Effector CD8-positive, alpha-beta T cell (primary cell): Measurements from ENCODE around the gene FCHSD2.
"Not testable (repeated sequence)": the region's sequence is repeated elsewhere in the genome, so short reads cannot be mapped to it uniquely, and the experiment has no call there.

Source experiments
- DNase-seq: peaks from one replicate; lab custom pipeline; 2025; lab: John Stamatoyannopoulos, UW

The FCHSD2 gene

GRCh38 chr11:73059915-73060314 is 82.2 kb downstream of the FCHSD2 start:
- DNase-seq = no peak

DNA sequence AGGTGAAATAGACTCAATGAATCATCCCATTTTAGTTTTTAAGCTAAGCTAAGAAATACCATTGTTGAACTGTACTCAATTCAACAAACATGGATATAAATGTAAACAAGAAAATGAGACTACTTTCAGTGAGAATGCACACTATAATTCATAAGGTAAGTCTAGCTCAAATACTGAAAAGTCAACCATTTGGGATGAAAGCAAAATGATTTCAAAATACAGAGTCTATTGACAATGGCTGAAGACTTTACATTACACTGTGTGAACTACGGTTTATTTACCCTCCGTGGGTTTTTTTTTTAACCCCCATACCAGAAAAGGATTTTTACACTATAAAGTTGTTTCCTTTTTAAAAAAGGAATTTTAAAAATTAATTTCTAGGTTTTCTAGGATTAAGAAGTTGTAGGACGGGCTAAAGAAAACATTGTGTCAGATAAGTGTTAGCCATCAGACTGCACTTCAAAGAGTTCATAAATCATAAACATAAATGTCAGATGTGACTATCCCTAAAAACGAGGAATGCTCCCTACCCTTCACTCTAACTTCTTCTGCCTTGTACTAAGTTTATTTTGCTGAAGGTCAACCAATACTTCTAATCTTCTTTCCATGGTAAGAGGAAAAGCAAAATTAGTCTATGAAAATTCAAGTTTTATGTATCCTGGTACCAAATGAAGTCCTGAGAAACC is 83.0 kb downstream of the FCHSD2 start:
- DNase-seq = no peak

GRCh38 chr11:73055655-73056354 is 86.3 kb downstream of the FCHSD2 start:
- DNase-seq = no peak

- DNase-seq = no peak
Observed at GRCh38 chr11:73055002-73055401, 87.1 kb downstream of the FCHSD2 start.

GRCh38 chr11:73053964-73054363 is 88.2 kb downstream of the FCHSD2 start:
- DNase-seq = no peak

GRCh38 chr11:73048446-73048845 is 93.7 kb downstream of the FCHSD2 start:
- no peak for DNase-seq

- no peak for DNase-seq
Observed at GRCh38 chr11:73047773-73048371, 94.2 kb downstream of the FCHSD2 start.

- DNase-seq = no peak
Observed at GRCh38 chr11:73040046-73040445, 102.1 kb downstream of the FCHSD2 start.

DNA sequence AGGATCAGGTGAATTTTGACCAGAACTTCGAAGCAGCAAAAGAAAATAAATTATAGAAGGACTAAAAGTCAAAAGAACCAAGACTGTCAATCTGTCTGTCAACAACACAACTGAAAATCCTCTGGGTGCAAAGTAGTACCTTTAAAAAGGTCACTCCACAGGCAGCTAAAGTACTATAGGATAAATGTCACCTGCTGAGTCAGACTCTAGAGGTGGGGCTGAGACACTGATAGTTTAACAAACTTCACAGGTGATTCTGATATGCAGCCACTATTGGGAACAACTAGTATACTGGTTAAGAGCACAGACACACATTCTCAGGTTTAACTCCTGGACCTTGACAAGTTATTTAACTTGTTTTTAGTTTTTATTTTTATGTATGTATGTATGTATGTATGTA is 107.3 kb downstream of the FCHSD2 start:
- no peak for DNase-seq

- DNase-seq = no peak
Observed at GRCh38 chr11:73034331-73034730, 107.8 kb downstream of the FCHSD2 start.

DNA sequence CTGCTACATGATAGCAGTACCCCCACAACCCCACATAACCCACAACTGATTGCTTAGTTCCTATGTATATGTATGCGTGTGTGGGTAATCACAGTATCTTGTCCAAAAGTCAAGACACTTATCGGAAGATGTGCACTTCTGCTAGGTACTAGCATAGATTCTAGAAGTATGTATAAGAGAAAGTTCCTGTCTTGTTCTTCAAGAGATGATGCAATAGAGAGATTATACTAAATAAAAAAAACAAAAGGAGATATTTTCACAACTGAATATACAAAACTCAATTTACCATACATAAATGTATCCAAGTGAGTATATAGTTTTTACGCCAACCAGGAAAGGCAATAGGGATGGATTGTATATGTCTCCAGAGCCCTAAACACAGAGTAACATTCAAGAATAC is 112.0 kb downstream of the FCHSD2 start:
- DNase-seq = no peak

DNA sequence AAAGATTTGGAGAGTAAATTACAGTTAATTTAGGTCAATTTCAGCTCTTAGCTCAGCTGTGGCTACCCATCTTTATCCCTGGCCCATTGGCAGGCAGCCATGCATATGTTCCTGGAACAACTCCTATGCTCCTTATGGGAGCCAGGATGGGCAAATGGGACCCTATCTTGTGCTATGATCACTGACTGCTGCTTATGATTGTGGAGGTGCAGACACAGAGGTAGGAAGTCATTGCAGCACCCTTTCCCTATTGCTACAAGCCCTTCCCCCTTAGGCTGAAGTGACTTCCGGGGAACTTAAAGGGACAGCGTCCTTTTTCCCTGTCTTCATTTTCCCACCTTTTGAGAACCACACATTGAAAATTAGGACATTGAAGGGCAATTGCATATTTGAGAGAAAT is 112.7 kb downstream of the FCHSD2 start:
- DNase-seq = no peak

GRCh38 chr11:73028611-73029010 is 113.5 kb downstream of the FCHSD2 start:
- no peak for DNase-seq

DNA sequence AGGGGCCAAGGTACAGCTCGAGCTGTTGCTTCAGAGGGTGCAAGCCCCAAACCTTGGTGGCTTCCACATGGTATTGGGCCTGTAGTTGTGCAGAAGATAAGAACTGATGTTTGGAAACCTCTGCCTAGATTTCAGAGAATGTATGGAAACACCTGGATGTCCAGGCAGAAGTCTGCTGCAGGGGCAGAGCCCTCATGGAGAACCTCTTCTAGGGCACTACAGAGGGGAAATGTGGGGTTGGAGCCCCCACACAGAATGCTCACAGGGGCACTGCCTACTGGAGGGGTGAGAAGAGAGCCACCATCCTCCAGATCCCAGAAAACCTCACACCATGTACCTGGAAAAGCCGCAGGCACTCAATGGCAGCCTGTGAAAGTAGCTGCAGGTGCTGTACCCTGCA is 114.3 kb downstream of the FCHSD2 start:
- not testable (repeated sequence) for DNase-seq

- no peak for DNase-seq
Observed at GRCh38 chr11:73024639-73025038, 117.5 kb downstream of the FCHSD2 start.

GRCh38 chr11:73019996-73020395 is 122.1 kb downstream of the FCHSD2 start:
- DNase-seq = no peak

DNA sequence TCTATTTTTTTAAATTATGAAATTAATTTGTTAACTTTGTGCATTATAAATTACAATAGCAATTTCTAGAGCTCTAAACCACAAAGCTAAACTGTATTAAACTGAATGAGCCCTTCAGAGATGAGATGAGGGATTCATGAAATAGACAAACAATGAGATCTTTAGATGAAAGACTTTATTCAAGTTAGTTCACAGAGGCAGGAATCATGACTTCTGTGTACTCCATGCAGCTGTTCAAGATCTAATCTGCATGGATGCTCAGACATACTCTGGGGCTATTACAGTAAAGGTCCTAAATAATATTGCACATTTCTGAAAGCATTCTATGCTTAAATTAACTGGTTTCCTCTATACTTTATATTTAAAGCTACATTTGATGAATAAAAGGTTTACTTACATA is 122.7 kb downstream of the FCHSD2 start:
- DNase-seq = no peak

DNA sequence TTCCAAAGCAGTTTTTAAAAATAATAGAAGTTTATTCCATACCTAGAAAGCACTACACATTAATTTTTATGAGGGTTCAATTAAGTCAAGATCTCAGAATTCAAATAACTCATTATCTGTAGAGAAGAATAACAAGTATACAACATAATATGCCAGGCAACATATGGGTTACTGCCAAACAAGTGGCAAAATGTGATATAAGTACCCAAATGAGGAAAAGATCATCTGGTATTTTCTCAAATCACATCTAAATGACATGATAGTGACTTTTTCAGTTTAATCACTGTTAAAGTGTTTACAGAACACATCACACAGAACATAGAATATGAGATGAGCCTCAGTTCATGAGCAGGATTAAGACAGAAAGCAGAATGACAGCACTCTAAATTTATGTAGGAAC is 123.3 kb downstream of the FCHSD2 start:
- no peak for DNase-seq

DNA sequence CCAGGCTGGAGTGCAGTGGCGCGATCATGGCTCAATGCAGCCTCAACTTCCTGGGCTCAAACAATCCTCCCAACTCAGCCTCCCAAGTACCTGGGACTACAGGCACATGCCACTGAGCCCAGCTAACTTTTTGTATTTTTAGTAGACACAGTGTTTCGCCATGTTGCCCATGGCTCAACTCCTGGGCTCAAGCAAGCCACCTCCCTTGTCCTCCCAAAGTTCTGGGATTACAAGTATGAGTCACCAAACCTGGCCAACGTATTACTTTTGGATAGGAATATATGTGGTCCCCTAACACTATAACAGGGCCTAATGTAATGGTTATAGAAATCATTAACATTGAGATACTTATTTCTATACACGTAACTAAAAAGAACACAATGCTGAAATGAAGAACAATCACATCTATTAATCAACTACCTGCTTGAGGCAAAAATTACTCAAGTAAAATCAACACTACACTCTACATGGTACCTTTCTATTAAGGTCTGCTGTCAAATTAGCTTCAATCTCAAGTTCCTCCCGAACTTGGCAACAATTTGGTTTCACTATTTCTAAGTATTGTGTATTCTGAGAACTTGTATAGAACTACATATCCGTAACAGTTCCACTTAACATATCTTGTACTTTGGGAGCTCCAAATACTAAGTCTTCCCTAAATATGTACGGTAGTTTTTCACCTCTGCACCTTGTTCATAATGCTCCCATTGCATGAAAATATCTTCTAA is 124.9 kb downstream of the FCHSD2 start:
- no peak for DNase-seq

- DNase-seq = no peak
Observed at GRCh38 chr11:73013021-73013420, 129.1 kb downstream of the FCHSD2 start.

DNA sequence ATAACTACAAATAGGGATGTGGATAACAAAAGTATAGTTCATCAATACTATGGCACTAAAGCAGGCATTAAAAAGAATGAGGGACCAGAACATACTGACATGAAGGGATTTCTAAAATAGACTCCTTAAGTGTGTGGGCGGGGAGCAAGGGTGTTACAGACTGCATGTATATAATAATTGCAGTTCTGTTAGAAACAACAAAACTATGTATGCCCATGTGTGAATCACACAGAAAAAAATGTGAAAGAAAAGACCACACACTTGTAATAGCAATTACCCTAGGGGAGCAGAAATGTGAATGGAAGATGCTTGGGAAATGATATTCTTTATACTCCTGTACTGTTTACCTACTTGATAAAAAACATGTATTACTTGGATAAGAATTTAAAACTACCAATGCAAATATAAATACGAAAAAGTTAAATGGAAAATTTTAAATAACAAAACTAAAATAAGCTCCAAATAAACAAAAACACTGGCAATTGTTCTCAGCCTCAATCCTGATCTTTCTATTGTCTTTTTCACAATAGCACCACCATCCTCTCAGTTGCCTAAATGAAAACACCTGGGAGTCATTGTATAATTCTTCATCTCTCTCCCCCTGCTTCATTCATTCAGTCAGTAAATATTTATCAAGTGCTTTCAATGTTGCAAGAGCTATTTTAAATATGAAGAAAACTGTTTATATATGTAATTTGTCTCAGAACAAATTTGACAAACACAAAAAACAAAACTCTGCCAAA is 129.8 kb downstream of the FCHSD2 start:
- DNase-seq = no peak
